ENCODE measurements around the gene DIS3L2.

The DIS3L2 gene

GRCh38 chr2:232097260-232097659, 135.7 kb downstream of the DIS3L2 start:
- no peak for TF ChIP-seq POLR2AphosphoS5 (IDR thresholded peaks at IDR 0.05; ENCODE audit: low read depth, low read length)
- TF ChIP-seq SIN3A (IDR thresholded peaks at IDR 0.05; ENCODE audit: borderline replicate concordance, insufficient read depth, low read length) = no peak
- no peak for TF ChIP-seq REST (IDR thresholded peaks at IDR 0.05; ENCODE audit: insufficient read depth in 1 of 2, low read depth in 2 of 2, low read length in 2 of 2)
- TF ChIP-seq TAF1 (IDR thresholded peaks at IDR 0.05; ENCODE audit: borderline replicate concordance, insufficient read depth, low read length) = no peak
- no peak for TF ChIP-seq FOXP2 (optimal IDR thresholded peaks at IDR 0.05; ENCODE audit: borderline replicate concordance, extremely low read depth, extremely low read length, insufficient read depth)

GRCh38 chr2:232097758-232098157, 136.2 kb downstream of the DIS3L2 start:
- TF ChIP-seq TAF1 (IDR thresholded peaks at IDR 0.05; ENCODE audit: borderline replicate concordance, insufficient read depth, low read length) (no peak), FOXP2 (optimal IDR thresholded peaks at IDR 0.05; ENCODE audit: borderline replicate concordance, extremely low read depth, extremely low read length, insufficient read depth) (no peak), SIN3A (IDR thresholded peaks at IDR 0.05; ENCODE audit: borderline replicate concordance, insufficient read depth, low read length) (no peak), POLR2AphosphoS5 (IDR thresholded peaks at IDR 0.05; ENCODE audit: low read depth, low read length) (no peak), REST (IDR thresholded peaks at IDR 0.05; ENCODE audit: insufficient read depth in 1 of 2, low read depth in 2 of 2, low read length in 2 of 2) (no peak)

GRCh38 chr2:232102380-232102779, 140.9 kb downstream of the DIS3L2 start:
- TF ChIP-seq POLR2AphosphoS5 (IDR thresholded peaks at IDR 0.05; ENCODE audit: low read depth, low read length) (no peak), REST (IDR thresholded peaks at IDR 0.05; ENCODE audit: insufficient read depth in 1 of 2, low read depth in 2 of 2, low read length in 2 of 2) (no peak), FOXP2 (optimal IDR thresholded peaks at IDR 0.05; ENCODE audit: borderline replicate concordance, extremely low read depth, extremely low read length, insufficient read depth) (no peak), TAF1 (IDR thresholded peaks at IDR 0.05; ENCODE audit: borderline replicate concordance, insufficient read depth, low read length) (no peak), SIN3A (IDR thresholded peaks at IDR 0.05; ENCODE audit: borderline replicate concordance, insufficient read depth, low read length) (no peak)

- no peak for TF ChIP-seq TAF1 (IDR thresholded peaks at IDR 0.05; ENCODE audit: borderline replicate concordance, insufficient read depth, low read length)
- TF ChIP-seq POLR2AphosphoS5 (IDR thresholded peaks at IDR 0.05; ENCODE audit: low read depth, low read length) = no peak
- no peak for TF ChIP-seq SIN3A (IDR thresholded peaks at IDR 0.05; ENCODE audit: borderline replicate concordance, insufficient read depth, low read length)
- TF ChIP-seq REST (IDR thresholded peaks at IDR 0.05; ENCODE audit: insufficient read depth in 1 of 2, low read depth in 2 of 2, low read length in 2 of 2) = no peak
Measured at GRCh38 chr2:232103140-232103737, 141.7 kb downstream of the DIS3L2 start.

Data from PFSK-1 (cell line).